ENCODE results near the gene U2AF2. TPM values are rescaled to one million over a fixed set of nuclear protein-coding genes. Genes with fewer than 3 reads are reported as not detected.

Gene U2AF2
- total and polyA plus RNA-seq, 9 of the 15 experiments (the other 6 are each of a cell fraction or from before 2014, with no cell fraction given): 3.0 to 331 (median 157) TPM

GRCh38 chr19:55647732-55648584, 6.9 kb upstream of the U2AF2 start, which contains the start of gene CCDC106 (continued):
- peak; percentile 79 to 84 for TF ChIP-seq NRF1 (conservative IDR thresholded peaks at IDR 0.05 in 1 of 2, IDR thresholded peaks at IDR 0.05 in 1 of 2)

DNA sequence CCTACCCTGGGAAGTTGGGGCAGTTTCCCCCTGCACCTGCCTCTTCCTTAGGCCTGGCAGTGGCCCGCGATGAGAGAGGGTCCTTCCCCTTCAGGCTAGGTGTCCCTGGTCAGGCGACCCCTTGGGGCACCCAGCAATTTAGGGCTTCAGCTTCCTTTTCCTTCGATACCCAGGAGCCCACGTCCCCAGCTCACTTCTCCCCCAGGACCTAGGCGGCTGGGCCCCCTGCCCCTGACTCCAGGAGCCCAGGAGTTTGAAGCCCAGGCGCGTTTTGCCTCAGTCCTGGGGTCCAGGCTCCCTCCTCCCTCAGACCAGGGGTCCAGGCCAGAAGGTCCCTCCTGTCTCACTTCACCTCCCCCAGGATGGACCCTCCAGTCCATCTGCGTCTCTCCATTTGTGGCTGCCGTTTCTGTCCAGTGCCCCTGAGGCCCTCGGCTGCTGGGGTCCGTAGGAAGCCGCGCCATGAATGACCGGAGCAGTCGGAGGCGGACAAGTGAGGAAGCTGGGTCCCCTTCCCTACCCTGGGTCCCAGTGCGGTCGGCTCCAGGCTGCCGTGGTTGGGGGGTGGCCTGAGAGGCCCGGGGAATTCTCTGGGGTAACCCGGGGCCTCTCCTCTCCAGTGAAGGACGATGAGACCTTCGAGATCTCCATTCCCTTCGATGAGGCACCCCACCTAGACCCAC, 6.1 kb upstream of the U2AF2 start:
- in situ Hi-C loops (cut with MboI) (loop anchor here (25.0 kb wide), 2 partner anchors 511 to 664 kb away; partner anchors contain the start of genes TNNT1 and ZSCAN5A), intact Hi-C loops (cut with micrococcal nuclease) (no loop called here)
- Histone ChIP-seq H3K9ac (ENCODE audit: insufficient read depth in 1 of 2, low read depth in 2 of 2, low read length in 2 of 2) (peak overlapping the region; percentile 89 to 98), H2AFZ (ENCODE audit: low read depth, low read length) (peak overlapping the region; percentile 95), H3K27ac (ENCODE audit: extremely low read depth, low read depth, low read length) (peak overlapping the region; percentile 90), H3K4me3 (peak overlapping the region; percentile 68), H4K20me1 (replicated peaks; ENCODE audit: control insufficient read depth, insufficient read depth, low read length) (no peaks in the 10 kb centered on the region), H3K4me1 (replicated peaks in 1 of 2; ENCODE audit: control insufficient read depth in 2 of 2, insufficient read depth in 2 of 2, low read length in 2 of 2) (peaks cover 22 to 80% of the 10 kb centered on the region in 2 experiments; a peak in 4 of 5 replicates), H3K4me2 (ENCODE audit: insufficient read depth, low read length) (peak overlapping the region; percentile 90), H3K9me1 (ENCODE audit: control insufficient read depth, insufficient read depth, low read length) (no peaks in the 10 kb centered on the region), H3K27me3 (ENCODE audit: control insufficient read depth in 2 of 2, insufficient read depth in 2 of 2, low read length in 2 of 2) (no peaks in the 10 kb centered on the region), H3K9me3 (replicated peaks; ENCODE audit: control insufficient read depth, insufficient read depth, low read depth, low read length) (no peaks in the 10 kb centered on the region), H3K36me3 (ENCODE audit: control insufficient read depth, insufficient read depth, low read length) (peaks cover 48% of the 10 kb centered on the region; the same call in 2 of the 3 replicates), H3K79me2 (ENCODE audit: control insufficient read depth, insufficient read depth, low read length) (peaks cover 51% of the 10 kb centered on the region)
- CTCF ChIA-PET (ENCODE audit: low intra/inter-chr PET ratio): no interaction called here
- POLR2A ChIA-PET: interaction anchor here (0.6 to 1.8 kb wide), 6 partner anchors 11 to 612 kb away, joined by 3 to 7 read pairs (median 4); no protein-coding TSS in a partner anchor
- ATAC-seq (peak; percentile 3), FAIRE-seq (no peak), DNase-seq (ENCODE audit: extremely low read depth in 1 of 4, low spot score in 3 of 4) (no peak)
- WGBS (ENCODE audit: insufficient coverage, low coverage, missing lambda C conversion rate): 16% methylated on average over 14 of the region's 25 CpGs
- no TSS peak for BruUV-seq (replicated peaks)
- peak; percentile 30; the same call in 1 of the 2 replicates for TF ChIP-seq ZBTB7A (IDR thresholded peaks at IDR 0.05; ENCODE audit: borderline replicate concordance, control insufficient read depth, low read depth, low read length)
- no peak for TF ChIP-seq PML (IDR thresholded peaks at IDR 0.05; ENCODE audit: low read length)
- TF ChIP-seq, protein P1, sequence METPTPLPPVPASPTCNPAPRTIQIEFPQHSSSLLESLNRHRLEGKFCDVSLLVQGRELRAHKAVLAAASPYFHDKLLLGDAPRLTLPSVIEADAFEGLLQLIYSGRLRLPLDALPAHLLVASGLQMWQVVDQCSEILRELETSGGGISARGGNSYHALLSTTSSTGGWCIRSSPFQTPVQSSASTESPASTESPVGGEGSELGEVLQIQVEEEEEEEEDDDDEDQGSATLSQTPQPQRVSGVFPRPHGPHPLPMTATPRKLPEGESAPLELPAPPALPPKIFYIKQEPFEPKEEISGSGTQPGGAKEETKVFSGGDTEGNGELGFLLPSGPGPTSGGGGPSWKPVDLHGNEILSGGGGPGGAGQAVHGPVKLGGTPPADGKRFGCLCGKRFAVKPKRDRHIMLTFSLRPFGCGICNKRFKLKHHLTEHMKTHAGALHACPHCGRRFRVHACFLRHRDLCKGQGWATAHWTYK (CRISPR knock-in tag; IDR thresholded peaks at IDR 0.05): 0 out of 2 replicates have a peak, but pooled peaks have one; percentile 5
- TF ChIP-seq, protein P2, sequence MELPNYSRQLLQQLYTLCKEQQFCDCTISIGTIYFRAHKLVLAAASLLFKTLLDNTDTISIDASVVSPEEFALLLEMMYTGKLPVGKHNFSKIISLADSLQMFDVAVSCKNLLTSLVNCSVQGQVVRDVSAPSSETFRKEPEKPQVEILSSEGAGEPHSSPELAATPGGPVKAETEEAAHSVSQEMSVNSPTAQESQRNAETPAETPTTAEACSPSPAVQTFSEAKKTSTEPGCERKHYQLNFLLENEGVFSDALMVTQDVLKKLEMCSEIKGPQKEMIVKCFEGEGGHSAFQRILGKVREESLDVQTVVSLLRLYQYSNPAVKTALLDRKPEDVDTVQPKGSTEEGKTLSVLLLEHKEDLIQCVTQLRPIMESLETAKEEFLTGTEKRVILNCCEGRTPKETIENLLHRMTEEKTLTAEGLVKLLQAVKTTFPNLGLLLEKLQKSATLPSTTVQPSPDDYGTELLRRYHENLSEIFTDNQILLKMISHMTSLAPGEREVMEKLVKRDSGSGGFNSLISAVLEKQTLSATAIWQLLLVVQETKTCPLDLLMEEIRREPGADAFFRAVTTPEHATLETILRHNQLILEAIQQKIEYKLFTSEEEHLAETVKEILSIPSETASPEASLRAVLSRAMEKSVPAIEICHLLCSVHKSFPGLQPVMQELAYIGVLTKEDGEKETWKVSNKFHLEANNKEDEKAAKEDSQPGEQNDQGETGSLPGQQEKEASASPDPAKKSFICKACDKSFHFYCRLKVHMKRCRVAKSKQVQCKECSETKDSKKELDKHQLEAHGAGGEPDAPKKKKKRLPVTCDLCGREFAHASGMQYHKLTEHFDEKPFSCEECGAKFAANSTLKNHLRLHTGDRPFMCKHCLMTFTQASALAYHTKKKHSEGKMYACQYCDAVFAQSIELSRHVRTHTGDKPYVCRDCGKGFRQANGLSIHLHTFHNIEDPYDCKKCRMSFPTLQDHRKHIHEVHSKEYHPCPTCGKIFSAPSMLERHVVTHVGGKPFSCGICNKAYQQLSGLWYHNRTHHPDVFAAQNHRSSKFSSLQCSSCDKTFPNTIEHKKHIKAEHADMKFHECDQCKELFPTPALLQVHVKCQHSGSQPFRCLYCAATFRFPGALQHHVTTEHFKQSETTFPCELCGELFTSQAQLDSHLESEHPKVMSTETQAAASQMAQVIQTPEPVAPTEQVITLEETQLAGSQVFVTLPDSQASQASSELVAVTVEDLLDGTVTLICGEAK (IDR thresholded peaks at IDR 0.05): 0 out of 2 replicates have a peak, but pooled peaks have one; percentile 36
- TF ChIP-seq, protein P2 (CRISPR knock-in tag; IDR thresholded peaks at IDR 0.05): no peak

Measured in K562 (cell line).